HS-27A (cell line): Measurements from ENCODE around the gene TRABD2A.

Experiments used
- DNase-seq: peaks from one replicate; pipeline ENCODE4 v3.0.0-alpha.2; 2012; ENCODE audit warnings: low read depth, missing footprints

The TRABD2A gene

DNA sequence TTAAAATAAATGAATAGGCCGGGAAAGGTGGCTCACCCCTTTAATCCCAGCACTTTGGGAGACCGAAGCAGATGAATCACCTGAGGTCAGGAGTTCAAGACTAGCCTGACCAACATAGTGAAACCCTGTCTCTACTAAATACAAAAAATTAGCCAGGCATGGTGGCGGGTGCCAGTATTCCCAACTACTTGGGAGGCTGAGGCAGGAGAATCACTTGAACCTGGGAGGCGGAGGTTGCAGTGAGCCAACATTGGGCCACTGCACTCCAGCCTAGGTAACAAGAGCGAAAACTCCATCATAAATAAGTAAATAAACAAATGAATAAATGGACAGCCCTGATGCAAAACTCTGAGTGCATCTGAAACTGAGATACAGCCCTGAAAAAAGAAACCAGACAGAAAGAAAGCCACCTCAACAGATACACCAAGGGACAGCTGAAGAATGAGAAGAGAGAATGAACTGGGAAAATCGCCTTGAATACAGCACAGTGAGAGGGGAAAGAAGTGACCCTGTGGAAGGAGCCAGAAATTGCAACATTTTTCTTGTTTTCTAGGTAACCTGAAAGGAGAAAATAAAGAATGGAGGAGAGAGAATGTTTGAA, 64.4 kb downstream of the TRABD2A start:
- DNase-seq: no peak

DNA sequence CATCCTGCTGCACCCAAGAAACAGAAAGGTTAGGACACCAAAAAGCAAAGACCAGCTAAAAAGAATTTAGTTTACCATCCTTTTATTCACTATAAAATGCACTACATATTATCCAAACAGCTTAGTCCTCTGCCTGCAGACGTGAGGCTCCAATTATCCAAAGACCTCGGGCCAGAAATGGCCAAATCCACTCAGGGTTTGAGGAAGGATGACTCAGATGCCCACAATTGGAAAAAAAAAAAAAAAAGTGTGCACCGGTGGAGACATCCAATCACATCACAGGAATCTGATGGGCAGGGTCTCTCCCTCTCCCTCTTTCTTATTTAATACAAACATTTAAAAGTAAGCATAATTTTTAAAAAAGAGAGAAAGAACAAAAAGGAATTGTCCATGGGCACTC, 65.7 kb downstream of the TRABD2A start:
- DNase-seq: no peak

DNA sequence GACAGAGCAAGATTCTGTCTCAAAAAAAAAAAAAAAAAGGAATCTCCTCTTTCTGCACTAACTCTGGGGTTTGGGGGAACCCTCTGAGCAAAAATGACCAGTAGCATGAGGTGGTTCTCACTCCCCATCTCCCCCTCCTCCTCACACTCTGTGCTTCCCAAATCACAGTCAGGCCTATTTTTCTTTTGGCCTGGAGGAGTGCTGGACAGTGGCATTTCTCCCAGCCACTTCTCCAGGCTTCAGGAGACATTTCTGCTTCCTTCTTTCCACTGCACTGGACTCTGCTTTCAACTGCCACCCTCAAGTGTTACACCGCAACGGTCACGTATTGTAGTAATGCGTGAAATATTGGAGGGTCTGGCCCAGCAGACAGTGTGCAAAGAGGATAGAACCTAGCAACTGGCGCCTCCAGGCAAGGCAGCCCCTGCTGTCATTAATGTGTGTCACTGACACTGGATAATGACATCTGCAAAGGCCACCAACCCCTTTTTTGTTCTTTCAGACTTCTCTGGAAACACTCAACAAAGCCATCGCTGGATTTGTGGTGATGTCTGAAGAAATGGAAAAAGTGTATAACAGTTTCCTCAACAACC, 68.9 kb downstream of the TRABD2A start:
- DNase-seq: no peak

DNA sequence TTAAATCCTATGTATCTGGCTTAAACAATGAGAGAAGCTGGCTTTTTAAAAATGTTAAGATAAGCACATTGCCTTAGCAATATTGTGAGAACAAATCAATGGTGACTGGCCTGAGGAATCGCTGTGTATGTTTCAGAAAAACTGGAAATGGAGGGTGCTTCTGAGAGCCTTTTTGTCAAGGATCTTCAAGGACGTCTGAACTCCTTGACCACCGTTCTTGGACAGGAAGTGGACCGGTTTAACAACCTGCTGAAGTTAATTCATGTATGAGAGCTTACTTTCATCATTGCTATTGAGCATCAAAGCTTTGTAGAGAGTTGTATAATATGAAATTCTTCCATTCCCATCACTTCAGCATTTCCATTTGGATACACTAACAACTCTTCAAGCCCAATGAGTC, 72.6 kb downstream of the TRABD2A start:
- DNase-seq: no peak

DNA sequence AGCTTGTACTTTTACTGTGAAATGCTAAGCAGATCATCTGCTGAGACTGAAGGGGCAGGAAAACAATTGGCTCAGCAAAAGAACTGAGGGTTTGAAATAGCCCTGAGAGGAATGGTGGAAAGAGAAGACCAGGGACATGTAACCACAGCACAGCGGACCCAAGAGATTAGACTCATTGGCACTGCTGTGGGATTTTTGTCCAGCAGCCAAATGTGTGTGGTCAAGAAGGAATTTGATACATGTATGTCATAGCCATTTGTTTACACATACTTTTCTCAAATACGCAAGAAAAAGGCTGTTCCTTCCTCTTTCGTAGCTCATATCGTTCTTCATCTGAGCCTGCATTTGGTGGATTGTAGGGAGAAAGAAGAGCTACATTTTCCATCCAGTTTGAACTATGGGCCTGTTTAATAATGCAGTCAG, 73.8 kb downstream of the TRABD2A start:
- DNase-seq: peak; percentile 100

DNA sequence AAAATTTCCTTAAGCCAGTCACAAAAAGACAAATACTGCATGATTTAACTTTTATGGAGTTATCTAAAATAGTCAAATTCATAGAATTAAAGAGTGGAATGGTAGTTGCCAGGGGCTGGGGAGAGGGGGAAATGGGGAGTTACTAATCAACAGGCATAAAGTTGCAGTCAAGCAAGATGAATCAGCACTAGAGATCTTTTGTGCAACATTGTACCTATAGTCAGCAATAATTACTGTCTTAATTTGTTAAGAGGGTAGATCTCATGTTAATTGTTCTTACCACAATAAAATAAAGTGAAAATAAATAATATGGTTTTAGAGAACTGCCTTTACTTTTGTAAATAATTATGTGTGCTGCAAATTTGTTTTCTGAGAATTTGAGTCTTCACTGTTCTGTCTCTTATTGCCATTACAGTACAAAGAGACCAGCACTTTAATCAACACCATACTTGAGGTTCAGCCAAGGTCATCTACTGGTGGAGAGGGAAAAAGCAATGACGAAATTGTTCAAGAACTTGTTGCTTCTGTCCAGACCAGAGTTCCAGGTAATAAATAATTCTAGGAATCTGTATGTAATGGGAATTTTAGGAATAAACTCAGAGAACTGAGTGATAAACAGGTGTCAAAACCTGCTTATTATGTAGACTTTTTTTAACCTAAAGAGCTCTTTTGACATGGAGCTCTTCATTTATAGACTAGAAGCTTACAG, 75.5 kb downstream of the TRABD2A start:
- DNase-seq: no peak

DNA sequence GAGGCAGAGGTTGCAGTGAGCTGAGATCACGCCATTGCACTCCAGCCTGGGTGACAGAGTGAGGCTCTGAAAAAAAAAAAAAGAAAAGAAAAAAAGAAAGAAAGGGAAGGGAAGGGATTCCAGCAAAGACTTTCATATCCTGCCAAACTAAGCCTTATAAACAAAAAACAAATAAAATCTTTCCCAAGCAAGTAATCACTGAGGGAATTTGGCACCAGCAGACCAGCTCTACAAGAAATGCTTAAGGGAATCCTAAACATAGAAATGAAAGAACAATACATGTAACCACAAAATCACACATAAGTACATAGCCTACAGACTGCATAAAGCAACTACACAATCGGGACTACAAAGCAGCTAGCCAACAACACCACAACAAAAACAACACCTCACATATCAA, 79.1 kb downstream of the TRABD2A start:
- DNase-seq: no peak

DNA sequence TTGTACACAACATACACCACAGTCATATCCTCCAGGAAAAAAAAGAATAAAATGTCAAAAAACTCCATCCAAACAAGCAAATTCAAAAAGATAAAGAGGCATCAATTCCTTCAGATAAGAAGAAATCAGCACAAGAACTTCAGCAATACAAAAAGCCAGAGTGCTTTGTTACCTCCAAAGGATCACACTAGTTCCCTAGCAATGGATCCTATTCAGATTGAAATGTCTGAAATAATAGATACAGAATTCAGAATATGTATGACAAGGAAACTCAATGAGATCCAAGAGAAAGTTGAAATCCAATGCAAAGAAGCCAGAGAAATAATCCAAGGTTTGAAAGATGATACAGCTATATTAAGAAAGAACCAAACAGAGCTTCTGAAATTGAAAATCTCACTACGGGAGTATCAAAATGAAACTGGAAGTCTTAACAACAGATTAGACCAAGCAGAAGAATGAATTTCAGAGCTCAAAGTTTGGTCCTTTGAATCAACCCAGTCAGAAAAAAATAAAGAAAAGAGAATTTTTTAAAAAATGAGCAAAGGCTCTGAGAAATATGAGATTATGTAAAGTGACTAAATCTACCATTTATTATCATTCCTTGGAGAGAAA, 80.6 kb downstream of the TRABD2A start:
- no peak for DNase-seq

DNA sequence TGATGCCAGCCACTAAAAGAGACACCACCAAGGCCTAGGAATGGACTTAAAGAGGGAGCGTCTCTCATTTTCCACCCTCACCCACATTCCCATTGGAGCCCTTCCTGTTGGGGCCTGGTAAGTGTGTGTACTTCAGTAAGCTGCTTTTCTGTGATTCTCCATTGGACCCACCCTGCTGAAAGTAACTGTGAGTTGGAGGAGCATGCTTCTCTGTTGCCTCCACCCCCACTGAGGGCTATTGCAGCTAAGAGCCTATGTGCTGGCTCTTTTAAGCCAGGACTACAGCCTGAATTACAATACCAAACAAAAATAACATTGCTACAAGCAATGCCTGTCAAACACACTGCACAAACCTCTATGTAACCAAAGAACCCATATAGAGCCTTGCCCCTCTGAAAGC, 81.1 kb downstream of the TRABD2A start:
- DNase-seq: no peak

DNA sequence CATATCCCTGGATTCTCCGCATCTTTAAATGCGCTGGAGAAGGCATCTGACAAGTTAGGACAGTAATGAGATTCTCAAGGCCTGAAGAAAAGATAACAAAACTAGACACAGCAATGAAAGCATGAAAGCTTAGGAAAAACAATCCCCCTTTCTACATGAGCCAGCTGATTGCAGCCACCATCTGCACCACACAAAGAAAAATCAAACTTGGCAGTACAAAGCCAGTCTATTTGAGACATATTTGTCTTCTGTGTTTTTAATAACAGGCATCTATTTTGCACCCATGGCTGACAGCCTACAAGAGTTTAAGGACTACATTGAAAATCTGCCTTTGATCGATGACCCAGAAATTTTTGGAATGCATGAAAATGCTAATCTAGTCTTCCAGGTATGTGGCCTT, 83.6 kb downstream of the TRABD2A start:
- no peak for DNase-seq

DNA sequence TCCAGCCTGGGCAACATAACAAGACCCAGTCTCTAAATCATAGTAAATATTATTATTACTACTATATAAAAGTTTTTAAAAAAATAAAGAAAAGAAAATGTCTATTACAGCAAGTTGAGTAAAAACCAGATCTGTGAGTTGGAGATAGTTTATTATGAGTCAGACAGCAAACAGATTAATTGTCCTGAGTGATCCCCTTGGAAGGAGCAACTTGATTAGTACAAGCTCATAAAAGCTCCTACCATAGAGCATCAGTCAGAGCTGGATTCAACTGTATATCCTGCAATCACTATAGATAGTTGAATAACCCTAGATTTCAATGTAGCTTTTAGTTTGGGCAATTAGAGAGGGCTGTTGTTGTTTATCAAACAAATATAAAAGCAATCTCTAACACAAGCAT, 84.1 kb downstream of the TRABD2A start:
- DNase-seq: no peak

DNA sequence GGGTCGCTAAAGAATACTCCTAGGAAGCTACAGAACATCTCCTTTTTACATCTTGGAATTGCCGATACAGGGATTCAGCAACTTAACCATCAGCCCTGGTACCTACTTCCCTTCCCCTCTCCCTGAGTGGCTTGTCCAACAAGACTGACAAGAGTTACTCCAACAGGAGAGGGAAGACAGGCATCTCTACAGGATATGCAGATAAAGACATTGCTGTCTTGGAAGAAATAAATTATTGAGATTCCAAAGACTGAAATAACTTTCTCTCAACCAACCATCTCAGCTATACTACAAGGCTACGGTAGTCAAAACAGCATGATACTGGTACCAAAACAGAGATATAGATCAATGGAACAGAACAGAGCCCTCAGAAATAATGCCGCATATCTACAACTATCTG, 87.2 kb downstream of the TRABD2A start:
- no peak for DNase-seq

DNA sequence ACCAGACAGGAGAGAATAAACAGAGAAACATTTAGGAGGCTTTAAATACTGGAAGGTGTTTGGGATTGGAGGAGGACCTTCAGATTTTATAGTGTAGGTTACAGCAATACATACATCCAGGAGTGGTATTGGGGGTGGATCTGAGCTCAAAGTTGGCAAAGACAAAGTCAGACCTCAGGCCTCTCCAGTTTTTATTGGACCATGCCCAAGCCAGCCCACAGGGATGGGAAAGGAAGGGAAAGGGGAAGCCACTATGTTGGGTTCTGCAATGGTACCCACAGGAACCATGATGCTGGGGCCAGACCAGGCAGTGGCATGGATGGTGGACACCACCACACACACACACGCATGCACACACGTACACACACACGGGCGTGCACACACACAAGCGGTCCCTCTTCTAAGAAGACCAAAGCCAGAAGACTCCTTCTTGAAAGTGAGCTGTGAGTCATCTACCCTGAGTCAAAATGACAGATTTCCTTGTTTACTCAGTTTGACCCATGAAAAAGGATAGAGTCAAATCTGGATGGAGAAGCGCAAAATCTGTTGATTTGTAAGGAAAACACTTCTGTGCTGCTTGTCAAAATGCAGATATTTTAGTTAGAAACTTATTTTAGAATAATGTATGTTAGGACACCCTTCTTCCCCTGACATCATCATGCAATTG, 87.9 kb downstream of the TRABD2A start:
- no peak for DNase-seq

DNA sequence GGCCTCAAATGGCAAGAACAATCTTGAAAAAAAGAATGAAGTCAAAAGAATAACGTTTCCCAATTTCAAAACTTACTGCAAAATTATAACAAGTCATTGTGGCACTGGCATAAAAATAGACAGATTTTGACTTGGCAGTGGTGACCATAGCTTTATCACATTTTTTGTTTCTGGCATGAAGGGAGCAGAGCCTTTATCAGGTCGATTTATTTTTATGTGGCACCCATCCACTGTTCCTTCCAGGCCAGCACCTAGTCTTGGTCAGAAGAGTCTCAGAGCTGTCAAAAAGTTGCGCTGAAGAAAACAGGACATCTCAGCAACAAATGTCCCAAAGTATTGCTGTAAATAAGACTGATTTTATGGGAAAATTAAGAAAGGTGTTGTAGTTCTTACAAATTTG, 92.4 kb downstream of the TRABD2A start:
- DNase-seq: no peak

DNA sequence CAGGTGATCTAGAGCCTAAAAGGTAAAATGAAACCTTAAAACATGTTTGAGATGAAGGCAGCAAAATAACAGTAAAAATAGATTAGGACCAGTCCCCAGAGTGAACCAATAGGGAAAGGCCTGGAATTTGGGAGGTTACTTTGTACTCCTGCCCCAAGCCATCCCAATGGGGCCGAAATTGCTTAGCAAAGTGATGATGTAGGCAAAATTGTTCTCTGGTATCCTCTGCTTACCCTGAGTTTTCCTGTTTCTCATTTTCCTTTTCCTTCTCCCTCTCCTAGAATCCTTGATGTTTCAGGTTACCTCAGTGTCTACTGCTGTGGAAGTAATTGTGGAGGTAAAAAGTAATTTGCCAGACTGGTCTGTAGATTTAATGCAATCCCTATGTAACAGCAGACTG, 92.9 kb downstream of the TRABD2A start:
- no peak for DNase-seq

DNA sequence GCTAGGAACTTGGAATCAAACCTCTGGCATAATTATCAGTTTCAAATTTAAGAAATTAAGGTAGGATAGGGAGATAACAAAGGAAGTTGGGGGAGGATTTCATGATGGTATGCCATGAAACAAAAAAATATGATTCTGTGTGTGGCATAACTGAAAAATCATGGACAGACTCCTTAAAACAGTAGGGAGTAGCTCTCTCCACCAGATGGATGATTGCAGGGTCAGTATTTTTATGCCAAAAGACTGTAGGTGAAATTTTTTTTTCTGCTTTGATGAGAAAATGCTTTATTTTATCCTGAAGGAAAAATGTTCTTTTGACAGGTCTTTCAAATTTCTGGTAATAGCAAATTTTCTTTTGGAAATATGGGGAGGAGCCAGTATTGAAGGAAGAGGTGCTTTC, 94.3 kb downstream of the TRABD2A start:
- DNase-seq: no peak

DNA sequence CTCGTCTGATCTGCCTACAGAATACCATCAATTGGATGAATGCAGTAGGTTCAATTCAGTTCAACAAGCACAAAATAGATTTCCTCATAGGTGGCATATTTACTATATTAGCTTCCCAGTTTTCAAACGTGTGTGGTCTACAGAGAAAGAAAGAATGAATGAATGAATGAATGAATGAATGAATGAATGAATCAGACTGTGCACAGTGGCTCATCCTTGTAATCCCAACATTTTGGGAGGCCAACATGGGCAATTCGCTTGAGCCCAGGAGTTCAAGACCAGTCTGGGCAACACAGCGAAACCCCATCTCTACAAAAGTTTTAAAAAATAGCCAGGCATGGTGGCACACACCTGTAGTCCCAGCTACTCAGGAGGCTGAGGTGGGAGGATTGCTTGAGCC, 94.9 kb downstream of the TRABD2A start:
- DNase-seq: no peak

DNA sequence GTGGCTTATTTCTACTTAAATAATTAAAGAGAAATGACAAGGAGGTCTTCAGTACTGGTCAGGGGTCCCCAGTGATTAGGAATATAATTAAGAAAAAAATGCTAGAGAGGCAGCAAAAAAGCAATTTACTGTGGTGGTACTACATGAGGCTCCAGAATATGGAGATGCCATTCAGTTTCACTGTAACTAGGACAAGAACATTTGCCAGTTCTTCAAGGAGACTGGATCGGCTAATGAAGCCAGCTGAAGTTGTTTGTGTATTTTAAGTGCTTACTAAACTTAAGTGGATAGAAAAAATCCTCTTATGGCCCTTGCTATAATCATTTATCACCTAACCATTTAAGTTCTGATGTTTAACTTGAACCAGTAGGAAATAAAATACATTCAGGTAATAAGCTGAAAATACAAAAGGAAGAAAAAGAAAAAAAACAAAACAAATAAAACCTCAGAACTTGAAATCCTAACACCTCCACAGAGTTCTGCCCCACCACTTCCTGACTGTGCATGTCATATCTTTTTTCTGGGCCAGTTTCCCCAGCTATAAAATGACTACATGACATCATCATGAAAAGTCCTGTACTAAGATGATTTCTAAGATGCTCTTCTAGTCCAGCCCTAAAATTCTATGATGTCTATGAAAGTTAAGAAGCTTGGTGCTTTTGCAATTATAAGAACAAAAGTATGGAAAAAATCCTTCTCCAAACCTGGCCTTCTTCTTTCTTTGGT, 98.0 kb downstream of the TRABD2A start:
- DNase-seq: no peak

DNA sequence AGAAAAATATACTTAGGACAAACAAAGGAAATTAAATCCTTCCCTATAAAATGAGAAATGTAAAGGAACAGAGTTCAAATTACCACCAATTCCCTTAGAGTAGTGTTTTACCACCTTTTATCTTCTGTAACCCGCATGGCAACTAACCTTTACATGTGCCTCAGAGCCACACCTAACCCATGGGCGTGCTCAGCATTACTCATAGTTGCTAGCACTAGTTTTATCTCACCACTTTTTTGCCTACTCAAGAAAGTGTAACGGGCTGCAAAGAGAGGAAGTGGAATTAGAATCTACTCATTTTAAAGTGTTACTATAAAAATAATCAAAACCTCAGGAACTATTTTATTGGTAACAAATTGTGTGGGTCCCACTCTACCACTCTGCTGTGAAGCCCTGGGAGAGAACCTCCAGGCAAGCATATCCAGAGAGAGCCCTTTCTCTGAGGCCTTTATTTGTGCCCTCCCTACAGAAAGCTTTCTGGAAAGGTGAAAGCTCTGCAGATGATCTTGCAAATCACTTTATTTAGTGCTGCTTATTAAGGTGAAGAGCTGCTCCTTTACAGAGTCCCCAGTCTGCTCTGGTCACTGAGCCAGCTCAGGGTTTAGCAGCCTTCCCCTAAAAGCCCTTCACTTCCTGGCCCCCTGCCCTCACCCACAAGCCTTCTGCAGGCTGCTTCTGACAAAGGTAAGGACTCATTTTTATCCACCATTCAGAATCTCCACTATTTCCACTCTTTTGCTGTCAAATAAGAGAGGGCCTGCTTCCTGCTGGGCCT, 98.8 kb downstream of the TRABD2A start:
- peak; percentile 46 for DNase-seq

DNA sequence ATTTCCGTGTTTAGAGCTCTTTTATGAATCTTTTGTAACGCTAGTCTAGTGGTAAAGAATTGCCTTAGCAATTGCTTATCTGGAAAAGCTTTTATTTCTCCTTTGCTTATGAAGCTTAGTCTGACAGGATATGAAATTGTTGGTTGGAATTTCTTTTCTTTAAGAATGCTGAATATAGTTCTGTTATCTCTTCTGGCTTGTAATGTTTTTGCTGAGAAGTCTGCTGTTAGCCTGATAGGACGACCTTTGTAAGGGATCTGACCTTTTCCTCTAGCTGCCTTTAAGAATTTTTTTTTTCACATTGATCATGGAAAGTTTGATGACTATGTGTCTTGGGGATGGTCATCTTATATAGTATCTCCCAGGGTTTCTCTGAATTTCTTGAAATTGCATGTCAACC, 101.1 kb downstream of the TRABD2A start:
- DNase-seq: no peak
